Measurements from ENCODE around the gene CCDC97.
"Not testable (repeated sequence)": the region's sequence is repeated elsewhere in the genome, so short reads cannot be mapped to it uniquely, and the experiment has no call there.

Gene CCDC97

GRCh38 chr19:41310033-41310831 is at the start of gene CCDC97:
Gene CCDC97 (plus strand): TSS chr19:41310172. CDS start chr19:41310311, 139 bp downstream.
- FAIRE-seq (peak; percentile 79), DNase-seq (ENCODE audit: insufficient read length, low spot score) (peak; percentile 88)

- FAIRE-seq: no peak
- no peak for DNase-seq (ENCODE audit: insufficient read length, low spot score)
Measured at GRCh38 chr19:41261474-41262190, 48.3 kb upstream of the CCDC97 start.

- no peak for FAIRE-seq
Measured at GRCh38 chr19:41263042-41263849, 46.7 kb upstream of the CCDC97 start.

GRCh38 chr19:41263850-41264580 is 46.0 kb upstream of the CCDC97 start, which contains the start of gene HNRNPUL1:
Gene HNRNPUL1 (plus strand): TSS chr19:41264372. CDS start chr19:41264504, 132 bp downstream.
- peak; percentile 86 for DNase-seq (ENCODE audit: insufficient read length, low spot score)
- FAIRE-seq: peak; percentile 99

More at GRCh38 chr19:41263042-41263849, 46.7 kb upstream of the CCDC97 start:
- no peak for DNase-seq (ENCODE audit: insufficient read length, low spot score)

GRCh38 chr19:41264581-41265394 is 45.2 kb upstream of the CCDC97 start:
- peak; percentile 23 for DNase-seq (ENCODE audit: insufficient read length, low spot score)
- FAIRE-seq: no peak

- FAIRE-seq (no peak), DNase-seq (ENCODE audit: insufficient read length, low spot score) (no peak)
Measured at GRCh38 chr19:41265395-41266153, 44.4 kb upstream of the CCDC97 start.

- DNase-seq (ENCODE audit: insufficient read length, low spot score) (no peak), FAIRE-seq (no peak)
Measured at GRCh38 chr19:41269055-41269454, 40.9 kb upstream of the CCDC97 start.

GRCh38 chr19:41269571-41269970 is 40.4 kb upstream of the CCDC97 start:
- DNase-seq (ENCODE audit: insufficient read length, low spot score) (no peak), FAIRE-seq (no peak)

- FAIRE-seq (no peak), DNase-seq (ENCODE audit: insufficient read length, low spot score) (no peak)
Measured at GRCh38 chr19:41273076-41273475, 36.9 kb upstream of the CCDC97 start.

- DNase-seq (ENCODE audit: insufficient read length, low spot score): no peak
- no peak for FAIRE-seq
Measured at GRCh38 chr19:41274802-41275201, 35.2 kb upstream of the CCDC97 start.

GRCh38 chr19:41276231-41276630 is 33.7 kb upstream of the CCDC97 start:
- FAIRE-seq: no peak
- DNase-seq (ENCODE audit: insufficient read length, low spot score): no peak

GRCh38 chr19:41278478-41278877 is 31.5 kb upstream of the CCDC97 start:
- FAIRE-seq: no peak
- no peak for DNase-seq (ENCODE audit: insufficient read length, low spot score)

GRCh38 chr19:41288673-41289530 is 21.1 kb upstream of the CCDC97 start:
- no peak for FAIRE-seq
- DNase-seq (ENCODE audit: insufficient read length, low spot score): no peak

GRCh38 chr19:41289814-41290213 is 20.2 kb upstream of the CCDC97 start:
- not testable (repeated sequence) for DNase-seq (ENCODE audit: insufficient read length, low spot score); FAIRE-seq

- DNase-seq (ENCODE audit: insufficient read length, low spot score): no peak
- no peak for FAIRE-seq
Measured at GRCh38 chr19:41294393-41294792, 15.6 kb upstream of the CCDC97 start.

- no peak for FAIRE-seq
- no peak for DNase-seq (ENCODE audit: insufficient read length, low spot score)
Measured at GRCh38 chr19:41295499-41295898, 14.5 kb upstream of the CCDC97 start.

GRCh38 chr19:41296433-41296871 is 13.5 kb upstream of the CCDC97 start:
- FAIRE-seq (no peak), DNase-seq (ENCODE audit: insufficient read length, low spot score) (no peak)
